NCI-H82 treated with DMSO at 0.1 percent for 48 hours (cell line): Measurements from ENCODE around the gene RPL37A.
"Not testable (repeated sequence)": the region's sequence is repeated elsewhere in the genome, so short reads cannot be mapped to it uniquely, and the experiment has no call there.

Experiments used
- DNase-seq: peaks from one replicate; lab custom pipeline; 2025; ENCODE audit not compliant: unreplicated experiment; lab: John Stamatoyannopoulos, UW

The RPL37A gene

GRCh38 chr2:216516730-216517350 is 18.2 kb downstream of the RPL37A start:
- DNase-seq: peak; percentile 45

GRCh38 chr2:216517447-216518225 is 19.0 kb downstream of the RPL37A start:
- no peak for DNase-seq

GRCh38 chr2:216518566-216519119 is 20.0 kb downstream of the RPL37A start:
- not testable (repeated sequence) for DNase-seq

- peak; percentile 81 for DNase-seq
Measured at GRCh38 chr2:216519154-216519762, 20.6 kb downstream of the RPL37A start.

GRCh38 chr2:216520112-216520511 is 21.5 kb downstream of the RPL37A start:
- DNase-seq: no peak

- no peak for DNase-seq
Measured at GRCh38 chr2:216522892-216523502, 24.4 kb downstream of the RPL37A start.

- DNase-seq: no peak
Measured at GRCh38 chr2:216525972-216526371, 27.3 kb downstream of the RPL37A start.

GRCh38 chr2:216526939-216527338 is 28.3 kb downstream of the RPL37A start:
- no peak for DNase-seq

GRCh38 chr2:216527600-216527999 is 29.0 kb downstream of the RPL37A start:
- no peak for DNase-seq

GRCh38 chr2:216532562-216532961 is 33.9 kb downstream of the RPL37A start:
- no peak for DNase-seq

- DNase-seq: no peak
Measured at GRCh38 chr2:216533609-216534008, 35.0 kb downstream of the RPL37A start.

GRCh38 chr2:216534809-216535208 is 36.2 kb downstream of the RPL37A start:
- no peak for DNase-seq

- DNase-seq: no peak
Measured at GRCh38 chr2:216535454-216535995, 36.9 kb downstream of the RPL37A start.

GRCh38 chr2:216536734-216537210 is 38.1 kb downstream of the RPL37A start:
- no peak for DNase-seq

GRCh38 chr2:216537366-216537765 is 38.7 kb downstream of the RPL37A start:
- DNase-seq: no peak

- no peak for DNase-seq
Measured at GRCh38 chr2:216538538-216538937, 39.9 kb downstream of the RPL37A start.

GRCh38 chr2:216539120-216539519 is 40.5 kb downstream of the RPL37A start:
- no peak for DNase-seq

- no peak for DNase-seq
Measured at GRCh38 chr2:216539791-216540241, 41.2 kb downstream of the RPL37A start.

- no peak for DNase-seq
Measured at GRCh38 chr2:216540920-216541319, 42.3 kb downstream of the RPL37A start.

GRCh38 chr2:216541505-216541904 is 42.9 kb downstream of the RPL37A start:
- no peak for DNase-seq

GRCh38 chr2:216545359-216545758 is 46.7 kb downstream of the RPL37A start:
- no peak for DNase-seq
